Stomach (tissue), 9 donors: Measurements from ENCODE around the gene CTSA. TPM values are rescaled to one million over a fixed set of nuclear protein-coding genes. Genes with fewer than 3 reads are reported as not detected.

Experiments used
- DNase-seq, 2 donors: peaks; one replicate each; pipeline versions ENCODE4 v3.0.0 to v3.0.0-alpha.2; 2013 to 2019
- H3K27ac ChIP-seq, 5 donors: fragments of 200-600 bp in 4 of 5; sonication (generic) in 4 of 5; one replicate each; pipeline ENCODE4 v1.5.1; 2013 to 2019; ENCODE audit warnings: mild to moderate bottlenecking in 1 of 5, moderate library complexity in 1 of 5
- H3K27me3 ChIP-seq, 3 donors: fragments of 200-600 bp; sonication (generic); one replicate each; pipeline ENCODE4 v1.5.1; 2017 to 2019; ENCODE audit warnings: mixed run types in 1 of 3
- H3K36me3 ChIP-seq, 4 donors: fragments of 200-600 bp; sonication (generic); 1 replicate in 3 of 4; 2 replicates in 1 of 4; pipeline ENCODE4 v1.5.1; 2016 to 2019
- H3K4me1 ChIP-seq, 4 donors: fragments of 200-600 bp; sonication (generic); one replicate each; pipeline ENCODE4 v1.5.1; 2016 to 2019
- H3K4me3 ChIP-seq, 4 donors: fragments of 200-600 bp; sonication (generic) in 3 of 4; one replicate each; pipeline ENCODE4 v1.5.1; 2016 to 2019; ENCODE audit warnings: mild to moderate bottlenecking in 1 of 4
- H3K9me3 ChIP-seq, 4 donors: fragments of 200-600 bp; sonication (generic); one replicate each; pipeline ENCODE4 v1.5.1; 2016 to 2019
- CTCF ChIP-seq, 7 experiments: fragments of 450-650 bp in 4 of 7; fragments of 200-600 bp in 3 of 7; sonication (generic) in 3 of 7; IDR thresholded peaks; one replicate each; pipeline ENCODE4 v1.5.1; 2016 to 2019; ENCODE audit warnings: antibody characterized with exemption in 7 of 7, control low read depth in 2 of 7, mild to moderate bottlenecking in 1 of 7
- EP300 ChIP-seq: sonication (generic); formaldehyde crosslinking; IDR thresholded peaks from one replicate; pipeline ENCODE4 v1.6.1; 2017; ENCODE audit warnings: antibody characterized with exemption
- POLR2A ChIP-seq, 4 donors: fragments of 450-650 bp; IDR thresholded peaks; one replicate each; pipeline ENCODE4 v1.6.1; 2016; ENCODE audit warnings: antibody characterized with exemption in 4 of 4, control low read depth in 2 of 4, mild to moderate bottlenecking in 1 of 4, moderate library complexity in 1 of 4
- POLR2AphosphoS5 ChIP-seq, 3 donors: sonication (generic); formaldehyde crosslinking; IDR thresholded peaks; one replicate each; pipeline ENCODE4 v1.6.1; 2016; ENCODE audit warnings: antibody characterized with exemption in 3 of 3
- WGBS, 5 donors: extraction: QIAGEN DNeasy Blood & Tissue Kit in 3 of 5; methylation state at CpG; one replicate each; pipeline versions ENCODE4 v1.1.5 to v1.1.7; 2013 to 2018; 5-methylcytosine and 5-hydroxymethylcytosine counted together
- intact Hi-C: fragments of 100-400 bp; cut with DNase I; formaldehyde crosslinking; loops from one replicate; pipeline ENCODE4 v1.15.1; 2023; ENCODE audit warnings: low total_unique reads
- polyA plus RNA-seq, 3 donors: library from polyadenylated mRNA; stranded (reverse); fragments of 200-250 nt; gene quantifications; one replicate each; pipeline ENCODE4 v1.2.3, GENCODE V29; 2013
- total RNA-seq, 5 donors: library from RNA; depleted of rRNA; stranded (reverse); fragments of >200 nt; gene quantifications; one replicate each; pipeline versions ENCODE4 v1.1.0 to v1.2.3, GENCODE V29; 2014 to 2016
- donor health status: healthy with polysubstance abuse.
- donor health status: Bipolar disorder and iron deficiency.
- donor health status: healthy.

Gene CTSA
- total and polyA plus RNA-seq, 8 donors: 29.9 to 292 (median 68.7) TPM

GRCh38 chr20:45938727-45939438 lies 47.7 kb downstream of the CTSA start:
- Histone ChIP-seq H3K27me3 (no peaks in the 10 kb centered on the region), H3K9me3 (no peaks in the 10 kb centered on the region), H3K36me3 (peaks cover 57 to 69% (median 68%) of the 10 kb centered on the region in 4 donors), H3K4me3 (no peak overlapping the region), H3K27ac (no peak overlapping the region), H3K4me1 (peaks cover 11 to 34% (median 18%) of the 10 kb centered on the region in 4 donors)
- no peak for DNase-seq
- 85 to 93% (median 91%) methylated on average over 10 to 13 of the region's 13 CpGs for WGBS, 5 donors
- intact Hi-C loops: no loop called here
- no peak for TF ChIP-seq POLR2A (IDR thresholded peaks at IDR 0.05)
- TF ChIP-seq EP300: no peak
- no peak for TF ChIP-seq POLR2AphosphoS5 (IDR thresholded peaks at IDR 0.05)
- TF ChIP-seq CTCF (IDR thresholded peaks at IDR 0.05): no peak

DNA sequence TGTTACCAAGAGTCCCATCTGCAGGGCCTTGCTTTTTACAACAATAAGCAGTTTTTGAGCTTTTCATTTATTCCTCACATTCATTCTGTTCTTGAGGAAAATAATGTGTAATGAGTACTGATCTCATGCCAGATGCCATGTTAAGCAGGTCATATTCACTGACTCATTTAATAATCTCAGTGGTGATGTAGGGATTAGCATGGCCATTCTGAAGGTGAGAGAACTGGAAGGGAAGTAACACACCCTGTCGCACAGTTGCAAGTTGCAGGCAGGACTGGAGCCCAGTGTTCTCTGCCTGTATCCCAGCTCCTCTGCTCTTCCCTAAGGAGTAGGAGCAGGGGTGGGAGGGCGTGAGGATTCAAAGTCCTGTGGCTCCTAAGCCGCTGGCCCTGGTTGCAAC lies 48.9 kb downstream of the CTSA start:
- Histone ChIP-seq H3K27ac (no peak overlapping the region), H3K27me3 (no peaks in the 10 kb centered on the region), H3K36me3 (peaks cover 69 to 80% (median 80%) of the 10 kb centered on the region in 4 donors), H3K4me1 (peaks cover 11 to 34% (median 18%) of the 10 kb centered on the region in 4 donors), H3K9me3 (no peaks in the 10 kb centered on the region), H3K4me3 (no peak overlapping the region)
- DNase-seq: no peak
- intact Hi-C loops: no loop called here
- 88 to 99% (median 93%) methylated on average over 2 to 3 of the region's 3 CpGs for WGBS, 5 donors
- no peak for TF ChIP-seq POLR2AphosphoS5 (IDR thresholded peaks at IDR 0.05)
- no peak for TF ChIP-seq POLR2A (IDR thresholded peaks at IDR 0.05)
- TF ChIP-seq EP300: no peak
- TF ChIP-seq CTCF (IDR thresholded peaks at IDR 0.05): no peak

GRCh38 chr20:45940469-45940868 lies 49.3 kb downstream of the CTSA start:
- H3K36me3 ChIP-seq: peaks cover 73 to 84% (median 84%) of the 10 kb centered on the region in 4 donors
- WGBS, 5 donors: 93 to 96% (median 94%) methylated on average over 3 to 13 of the region's 13 CpGs

GRCh38 chr20:45943613-45944012 lies 52.5 kb downstream of the CTSA start:
- intact Hi-C loops: no loop called here
- H3K36me3 ChIP-seq: peaks cover 96 to 100% (median 100%) of the 10 kb centered on the region in 4 donors

More at GRCh38 chr20:45940469-45940868, 49.3 kb downstream of the CTSA start:
- no peaks in the 10 kb centered on the region for H3K9me3 ChIP-seq
- no peak for DNase-seq
- intact Hi-C loops: no loop called here
- no peak overlapping the region for H3K4me3 ChIP-seq
- no peaks in the 10 kb centered on the region for H3K27me3 ChIP-seq
- H3K4me1 ChIP-seq: peaks cover 10 to 39% (median 18%) of the 10 kb centered on the region in 4 donors
- no peak overlapping the region for H3K27ac ChIP-seq
- TF ChIP-seq POLR2AphosphoS5 (IDR thresholded peaks at IDR 0.05) (no peak), EP300 (no peak), POLR2A (IDR thresholded peaks at IDR 0.05) (no peak), CTCF (IDR thresholded peaks at IDR 0.05) (no peak)

More at GRCh38 chr20:45943613-45944012, 52.5 kb downstream of the CTSA start:
- WGBS, 5 donors: 91 to 92% (median 92%) methylated on average over 6 of the region's 6 CpGs
- H3K27ac ChIP-seq: peak overlapping the region in 1 of 5 donors; percentile 35
- H3K4me3 ChIP-seq: no peak overlapping the region
- no peak for TF ChIP-seq EP300
- no peak for TF ChIP-seq CTCF (IDR thresholded peaks at IDR 0.05)
- TF ChIP-seq POLR2AphosphoS5 (IDR thresholded peaks at IDR 0.05): no peak
- TF ChIP-seq POLR2A (IDR thresholded peaks at IDR 0.05): no peak
- no peaks in the 10 kb centered on the region for H3K27me3 ChIP-seq
- no peak for DNase-seq
- no peaks in the 10 kb centered on the region for H3K9me3 ChIP-seq
- H3K4me1 ChIP-seq: peaks cover 0 to 28% (median 16%) of the 10 kb centered on the region in 4 donors
